ENCODE data around the gene ABHD2.

The ABHD2 gene

DNA sequence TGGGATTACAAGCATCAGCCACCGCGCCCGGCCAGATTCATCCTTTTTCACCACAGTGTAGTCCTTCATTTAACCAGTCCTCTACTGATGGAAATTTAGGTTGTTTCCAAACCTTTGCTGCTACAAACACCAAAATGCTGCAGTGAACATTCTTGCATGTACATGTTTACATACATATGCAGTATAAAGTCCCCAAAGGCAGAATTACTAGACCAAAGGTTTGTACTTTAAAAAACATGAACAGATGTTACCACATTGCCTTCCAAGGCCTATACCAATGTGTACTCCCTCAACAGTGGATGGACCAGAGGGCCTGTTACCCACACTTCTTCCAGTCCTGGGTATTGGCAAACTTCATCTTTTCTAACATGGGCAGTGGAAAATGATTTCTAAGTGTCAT is 82.1 kb downstream of the ABHD2 start:
- no peak for DNase-seq

DNA sequence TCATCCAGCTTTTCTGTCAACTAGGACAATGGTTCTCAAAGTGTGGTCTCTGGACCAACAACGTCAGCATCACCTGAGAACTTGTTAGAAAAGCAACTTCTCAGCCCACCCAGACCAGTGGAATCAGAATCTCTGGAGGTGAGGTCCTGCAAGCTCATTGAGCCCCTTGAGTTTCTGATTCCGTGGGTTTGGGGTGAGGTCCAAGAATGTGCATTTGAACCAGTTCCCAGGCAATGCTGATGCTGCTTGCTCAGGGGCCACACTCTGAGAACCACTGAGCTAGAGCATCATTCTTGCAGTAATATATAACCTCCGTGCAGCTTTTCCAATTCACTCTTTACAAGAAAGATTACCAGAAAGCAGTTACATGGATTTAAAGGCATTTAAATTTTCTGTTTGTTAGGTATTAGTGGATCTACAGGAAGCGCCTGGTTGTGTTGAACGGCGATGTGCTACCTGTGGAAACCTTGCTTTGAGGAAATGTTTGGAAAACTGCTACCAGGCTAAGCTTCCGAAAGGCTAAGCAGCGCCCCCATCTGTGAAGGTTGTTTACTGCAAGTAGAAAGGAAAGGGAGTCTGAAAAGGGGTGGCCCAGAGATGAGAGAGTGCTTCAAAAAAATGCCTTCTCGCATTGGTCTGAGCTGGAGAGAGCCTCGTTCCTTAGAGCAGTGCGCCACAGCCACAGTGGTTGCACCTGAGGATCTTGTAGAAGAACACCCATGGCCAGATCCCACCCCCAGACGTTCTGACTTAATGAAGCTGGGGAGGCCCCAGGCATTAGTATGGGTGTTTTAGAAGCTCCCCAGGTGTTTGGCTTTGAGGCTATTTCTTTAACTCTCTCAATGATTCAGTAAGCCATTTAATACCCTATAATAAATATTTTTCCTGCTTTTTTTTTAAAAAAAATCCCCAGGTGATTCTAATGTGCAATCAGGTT is 83.1 kb downstream of the ABHD2 start:
- peak; percentile 17 to 28 for DNase-seq

DNA sequence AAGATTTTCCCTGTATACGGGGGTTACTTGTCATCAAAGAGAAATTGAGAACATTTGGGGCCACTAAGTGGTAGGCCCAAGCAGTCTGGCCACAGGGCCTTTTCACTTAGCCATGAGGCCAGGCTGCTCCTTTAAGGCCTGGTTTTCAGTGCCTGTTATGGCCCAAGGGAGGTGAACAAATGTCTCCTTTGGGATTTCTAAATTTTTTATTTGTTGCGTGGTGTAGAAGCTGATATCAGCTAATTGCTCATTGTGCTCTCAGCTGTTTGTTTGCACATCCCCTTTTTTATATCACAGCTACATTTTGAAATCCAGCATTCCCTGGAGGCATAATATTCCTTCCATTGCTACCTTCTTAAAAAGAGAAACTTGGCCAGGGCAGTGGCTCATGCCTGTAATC is 84.7 kb downstream of the ABHD2 start:
- no peak for DNase-seq

- DNase-seq: peak in 1 of 2 experiments; percentile 27
These were observed 86.2 kb downstream of the ABHD2 start for GRCh38 chr15:89174476-89174875.

DNA sequence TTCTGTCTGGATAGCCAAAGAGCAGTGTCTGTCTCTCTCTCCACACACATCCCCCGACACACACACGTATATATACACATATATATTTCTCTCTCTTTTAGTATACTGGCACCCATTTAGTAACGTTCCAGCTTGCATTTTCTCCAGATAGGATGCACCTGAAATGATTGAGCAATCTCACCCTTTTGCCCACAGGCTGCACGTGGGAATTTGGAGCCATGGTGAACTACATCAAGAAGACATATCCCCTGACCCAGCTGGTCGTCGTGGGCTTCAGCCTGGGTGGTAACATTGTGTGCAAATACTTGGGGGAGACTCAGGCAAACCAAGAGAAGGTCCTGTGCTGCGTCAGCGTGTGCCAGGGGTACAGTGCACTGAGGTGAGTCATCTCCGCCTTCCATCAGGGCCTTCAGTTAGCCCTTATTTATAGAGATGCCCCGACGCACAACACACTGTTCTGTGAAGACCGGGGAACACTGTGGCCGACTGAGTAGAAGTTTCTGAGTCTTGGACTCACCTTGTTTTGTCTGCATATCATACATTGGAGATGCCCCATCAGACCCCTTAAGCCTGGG is 87.4 kb downstream of the ABHD2 start:
- DNase-seq: no peak

DNA sequence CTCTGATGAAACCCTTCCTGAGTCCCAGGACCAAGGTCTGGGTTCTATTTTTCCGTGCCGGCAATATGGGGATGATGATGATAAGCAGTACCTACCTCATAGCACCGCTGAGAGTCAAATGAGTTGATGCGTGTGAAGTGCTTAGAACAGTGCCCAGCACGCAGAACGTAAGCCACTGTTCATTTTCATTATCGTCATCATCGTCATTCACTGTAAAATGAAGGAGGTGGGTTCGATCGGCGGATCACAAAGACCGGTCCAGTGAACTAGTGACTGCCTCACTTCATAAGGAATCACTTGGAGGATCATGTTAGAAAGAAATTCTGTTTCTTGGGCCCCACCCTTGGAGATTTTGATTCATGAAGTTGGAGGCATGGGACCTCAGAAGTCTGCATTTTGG is 88.9 kb downstream of the ABHD2 start:
- no peak for DNase-seq

DNA sequence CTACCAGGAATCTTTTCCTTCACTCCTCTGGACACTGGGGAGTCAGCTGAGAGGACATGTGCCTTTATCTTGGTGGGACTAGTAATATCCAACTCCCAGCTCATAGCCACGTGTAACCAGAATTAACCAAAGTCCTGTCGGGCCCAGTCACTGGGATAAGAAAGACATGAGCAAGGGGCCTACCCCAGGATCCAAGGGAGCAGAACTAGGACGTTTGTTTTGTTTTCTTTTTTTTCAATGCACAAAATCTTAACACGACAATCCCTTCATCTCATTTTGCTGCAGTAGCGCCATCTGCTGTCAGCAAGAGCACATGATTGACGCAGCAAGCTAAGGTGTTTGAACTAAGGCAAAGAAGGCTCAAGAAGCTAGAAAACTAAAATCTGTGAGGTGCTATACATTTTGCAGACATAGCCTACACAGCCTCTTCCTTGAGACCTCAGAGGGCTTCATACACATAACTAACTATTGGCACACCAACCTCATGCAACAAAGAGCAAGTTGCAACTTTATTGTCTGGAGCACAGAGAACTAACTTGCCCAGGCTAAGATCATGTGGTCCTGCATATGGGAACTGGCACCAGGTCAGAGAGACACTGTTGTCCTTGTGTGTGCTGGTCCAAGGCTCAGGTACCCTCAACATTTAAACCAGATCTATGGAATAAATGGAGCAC is 89.5 kb downstream of the ABHD2 start:
- peak; percentile 40 to 65 for DNase-seq

DNA sequence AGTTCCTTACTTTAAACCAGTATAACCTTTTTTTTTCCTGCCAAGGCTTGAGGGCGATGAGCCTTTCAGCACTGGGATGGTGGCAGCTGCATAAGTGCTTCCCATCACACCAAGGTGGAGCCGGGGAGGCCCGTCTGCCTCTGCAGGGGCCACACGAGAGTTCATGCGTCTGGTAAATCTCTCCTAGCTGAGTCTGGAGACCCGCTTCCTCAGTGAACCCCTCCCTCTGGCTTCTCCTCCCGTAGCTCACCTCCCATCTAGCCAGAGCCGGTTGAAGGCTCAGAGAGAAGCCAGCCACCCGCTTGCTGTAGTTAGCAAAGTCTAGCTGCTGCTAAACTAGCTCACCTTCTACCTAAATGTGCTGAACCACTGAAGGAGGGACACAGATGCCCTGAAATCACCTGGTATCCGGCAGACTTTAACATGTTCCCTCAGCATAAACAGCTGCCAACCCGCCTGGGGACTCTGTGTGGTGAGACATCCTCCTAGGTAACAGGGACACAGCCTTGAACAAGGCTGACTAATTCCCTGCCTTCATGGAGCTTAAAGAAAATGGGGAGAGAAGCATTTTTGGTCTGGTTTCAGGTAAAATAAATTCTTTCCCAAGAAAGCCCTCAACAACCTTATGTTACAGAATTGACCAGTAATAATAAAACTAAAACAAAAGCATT is 90.2 kb downstream of the ABHD2 start:
- no peak for DNase-seq

GRCh38 chr15:89179966-89180875 is 92.0 kb downstream of the ABHD2 start:
- DNase-seq: no peak

DNA sequence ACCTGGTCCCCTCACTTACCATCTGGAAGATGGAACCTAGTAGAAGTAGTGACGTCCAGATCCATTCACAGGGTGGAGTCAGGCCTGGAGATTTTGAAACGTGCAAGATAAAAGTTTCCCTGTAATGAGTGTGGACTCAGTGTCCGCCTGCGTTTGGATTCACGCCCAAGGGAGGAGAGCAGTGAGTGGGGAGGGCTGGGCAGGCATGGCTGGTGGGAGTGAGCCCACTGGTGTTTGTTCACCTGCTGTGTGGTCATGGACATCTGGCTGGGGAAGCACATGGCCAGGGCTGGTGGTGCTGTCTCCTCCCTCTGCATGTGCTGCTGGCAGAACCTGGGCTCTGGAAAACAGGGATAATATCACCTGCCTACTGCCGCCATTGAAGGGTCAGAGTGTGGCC is 96.1 kb downstream of the ABHD2 start:
- DNase-seq: no peak

- no peak for DNase-seq
These were observed 96.8 kb downstream of the ABHD2 start for GRCh38 chr15:89184886-89185526.

DNA sequence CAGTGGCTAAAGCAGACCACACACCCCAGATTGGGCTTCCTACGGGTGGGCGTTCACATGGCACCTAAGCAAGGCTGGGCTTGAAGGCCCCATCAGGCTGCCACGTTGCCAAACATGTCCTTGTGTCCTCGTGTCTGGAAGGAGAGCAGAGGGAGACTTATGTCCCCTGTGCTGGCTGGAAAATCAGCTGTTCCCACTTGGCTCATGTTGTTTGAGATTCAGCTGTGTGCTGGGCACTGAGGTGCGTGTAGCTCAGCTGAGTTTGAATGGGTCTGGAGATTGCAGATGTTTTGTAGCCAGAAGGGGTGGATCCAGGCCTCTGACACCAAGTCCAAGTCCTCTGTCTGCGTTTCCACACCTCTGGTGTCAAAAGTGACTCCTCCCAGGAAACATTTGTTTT is 98.5 kb downstream of the ABHD2 start:
- no peak for DNase-seq

DNA sequence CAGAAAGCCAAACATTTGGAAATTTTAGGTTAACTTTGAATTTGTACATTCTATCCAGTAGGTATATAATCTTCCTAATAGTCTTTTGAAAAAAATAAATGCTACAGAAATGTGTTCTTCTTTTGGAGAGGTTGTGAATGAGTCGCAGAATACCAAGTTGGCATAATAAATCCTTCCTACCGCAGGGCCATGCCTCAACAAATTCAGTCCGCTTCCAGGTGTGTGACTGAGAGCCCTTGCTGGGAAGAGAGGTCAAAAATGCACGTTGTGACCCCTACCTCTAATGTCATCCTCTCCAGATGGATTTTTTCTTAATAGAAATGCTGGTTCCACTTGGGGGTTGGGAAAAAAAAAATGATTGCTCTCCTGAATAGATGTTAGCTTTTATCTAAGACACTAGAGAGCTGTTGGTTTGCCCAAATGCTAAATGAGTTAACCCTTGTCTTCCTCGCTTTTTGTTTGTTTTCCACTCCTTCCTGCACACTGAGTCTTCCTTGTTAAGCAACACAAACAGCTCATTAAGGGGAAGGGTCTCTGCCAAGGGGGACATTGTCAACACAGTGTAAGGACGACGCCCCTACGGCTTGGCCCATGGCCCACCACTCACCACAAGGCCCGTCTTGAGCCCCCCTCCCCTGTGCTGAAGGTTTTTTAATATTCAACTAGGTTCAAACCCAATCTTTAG is 99.2 kb downstream of the ABHD2 start:
- no peak for DNase-seq

DNA sequence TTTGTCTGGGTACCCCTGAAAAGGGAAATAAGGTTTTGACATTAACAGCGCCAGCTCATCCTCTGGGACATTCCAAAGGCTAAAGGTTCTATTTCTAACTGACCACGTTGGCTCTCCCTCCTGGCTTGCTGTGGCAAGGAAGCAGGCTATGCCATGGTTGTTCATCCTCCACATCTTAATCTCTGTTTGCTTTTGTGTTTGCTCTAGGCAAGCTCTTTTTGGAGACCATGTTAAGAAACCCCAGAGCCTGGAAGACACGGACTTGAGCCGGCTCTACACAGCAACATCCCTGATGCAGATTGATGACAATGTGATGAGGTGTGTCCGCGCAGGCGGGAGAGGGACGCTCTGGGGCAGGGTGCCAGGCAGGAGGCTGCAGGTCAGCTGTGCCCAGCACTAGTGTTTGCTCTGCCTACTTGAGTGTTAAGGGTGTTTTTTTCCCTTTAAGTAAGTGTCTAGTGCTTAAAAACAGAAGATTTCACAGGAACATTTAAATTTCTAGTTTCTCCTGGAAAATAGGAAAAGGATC is 99.8 kb downstream of the ABHD2 start:
- DNase-seq: no peak

DNA sequence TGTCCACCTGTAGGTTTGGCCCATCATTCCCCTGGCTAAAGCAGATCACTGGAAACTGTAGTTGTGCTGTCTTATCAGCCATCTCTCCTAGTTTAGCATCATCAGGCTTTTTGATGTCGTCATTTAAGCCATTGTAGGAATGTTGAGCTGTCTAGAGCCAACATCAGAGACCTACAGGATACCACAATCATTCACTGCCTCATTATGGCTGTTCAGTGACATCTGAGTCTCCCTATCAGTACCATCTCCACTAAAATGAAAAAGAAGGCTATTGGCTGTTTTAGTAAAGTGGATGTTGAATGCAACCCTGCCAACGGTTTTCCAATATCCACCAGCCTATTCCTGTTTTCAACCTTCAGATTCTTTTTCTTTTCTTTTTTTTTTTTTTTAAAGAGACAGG is 103.9 kb downstream of the ABHD2 start:
- no peak for DNase-seq

GRCh38 chr15:89192766-89193165 is 104.5 kb downstream of the ABHD2 start:
- DNase-seq: no peak

GRCh38 chr15:89194608-89195007 is 106.4 kb downstream of the ABHD2 start:
- no peak for DNase-seq

GRCh38 chr15:89195836-89196235 is 107.6 kb downstream of the ABHD2 start:
- no peak for DNase-seq

DNA sequence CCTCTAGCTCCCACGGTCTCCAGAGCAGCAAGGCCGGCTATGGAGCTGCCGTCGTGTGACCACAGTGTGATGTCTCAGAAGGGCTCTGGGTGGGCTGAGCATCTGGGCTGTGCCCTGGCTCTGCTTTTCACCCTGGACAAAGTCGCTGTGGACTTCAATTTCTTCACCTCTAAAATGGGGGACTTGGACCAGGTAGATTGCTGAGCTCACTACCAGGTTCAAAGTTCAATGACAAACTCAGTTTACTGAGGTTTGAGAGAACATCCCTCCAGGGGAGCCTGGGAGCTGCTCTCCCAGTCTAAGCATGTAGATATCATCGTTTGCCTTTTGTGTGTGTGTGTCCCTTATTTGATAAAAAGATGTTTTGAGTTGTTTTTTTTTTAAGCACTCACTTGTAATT is 108.0 kb downstream of the ABHD2 start:
- no peak for DNase-seq

GRCh38 chr15:89196994-89197393 is 108.7 kb downstream of the ABHD2 start:
- DNase-seq: no peak

- DNase-seq: no peak
These were observed 109.3 kb downstream of the ABHD2 start for GRCh38 chr15:89197503-89197971.
